AG04450 (cell line): ENCODE measurements around the gene RPL18A. TPM values are rescaled to one million over a fixed set of nuclear protein-coding genes. Genes with fewer than 3 reads are reported as not detected.

Source experiments
- CTCF ChIA-PET: fragments of 300-600, 350-600 bp; formaldehyde crosslinking; extraction: SDS; loops from one replicate; lab custom pipeline; 2022; ENCODE audit warnings: antibody characterized with exemption, inconsistent platforms; lab: Charles Lee
- POLR2A ChIA-PET: fragments of 350-600 bp; formaldehyde crosslinking; extraction: SDS; loops from one replicate; lab custom pipeline; 2021; ENCODE audit warnings: antibody characterized with exemption, inconsistent platforms; lab: Yijun Ruan, JAX
- DNase-seq: peaks from one replicate; pipeline ENCODE4 v3.0.0-alpha.2; 2011; ENCODE audit warnings: low read depth, low spot score
- H3K27ac ChIP-seq: one replicate; pipeline ENCODE4 v1.5.1; 2012; ENCODE audit warnings: low read depth, low read length, control low read depth
- H3K27me3 ChIP-seq: one replicate; pipeline ENCODE4 v1.6.0; 2012; ENCODE audit warnings: low read length; ENCODE audit not compliant: control insufficient read depth, insufficient read depth
- H3K4me3 ChIP-seq: 2 replicates; pipeline ENCODE4 v1.5.1; 2011; ENCODE audit warnings: mild to moderate bottlenecking, low read depth, low read length, control low read depth
- H3K9me3 ChIP-seq: 2 replicates; pipeline ENCODE4 v1.5.1; 2012; ENCODE audit warnings: low read length; ENCODE audit not compliant: control insufficient read depth, insufficient read depth
- polyA plus RNA-seq: library from polyadenylated mRNA; depleted of rRNA; stranded (reverse); fragments of >200 nt; gene quantifications from 2 replicates; pipeline ENCODE4 v1.2.3, GENCODE V29; 2011
- TF ChIP-seq, protein P1 (sequence below): IDR thresholded peaks from 2 replicates; pipeline ENCODE4 v1.5.1; 2011; ENCODE audit warnings: low read depth, low read length, control low read depth, inconsistent platforms

Gene RPL18A
- polyA plus RNA-seq, 1 experiment, result 890 TPM

DNA sequence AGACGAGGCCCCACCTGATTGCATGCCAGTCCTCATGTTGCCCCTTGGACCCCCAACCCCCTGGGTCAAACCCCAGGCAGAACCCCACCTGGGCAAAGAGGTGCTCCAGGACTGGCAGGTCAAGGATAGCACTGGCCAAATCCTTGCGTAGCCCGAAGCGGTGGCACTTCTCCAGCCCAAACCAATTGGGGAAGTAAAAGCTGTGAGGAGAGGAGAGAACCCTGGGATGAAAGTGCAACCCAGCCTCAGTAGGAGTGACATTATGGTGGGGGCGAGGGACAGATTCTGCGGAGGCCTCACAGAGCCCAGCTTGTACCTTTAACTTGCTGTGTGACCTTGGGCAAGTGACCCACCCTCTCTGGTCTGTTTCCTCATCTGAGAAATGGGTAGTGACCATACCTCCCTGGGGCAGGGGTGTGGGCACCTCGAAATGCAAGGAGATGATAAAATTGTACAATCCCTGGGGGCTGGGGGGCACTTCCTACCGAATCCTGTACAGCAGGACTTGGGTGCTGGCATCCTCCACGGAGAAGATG, 16.4 kb upstream of the RPL18A start:
- TF ChIP-seq, protein P1, sequence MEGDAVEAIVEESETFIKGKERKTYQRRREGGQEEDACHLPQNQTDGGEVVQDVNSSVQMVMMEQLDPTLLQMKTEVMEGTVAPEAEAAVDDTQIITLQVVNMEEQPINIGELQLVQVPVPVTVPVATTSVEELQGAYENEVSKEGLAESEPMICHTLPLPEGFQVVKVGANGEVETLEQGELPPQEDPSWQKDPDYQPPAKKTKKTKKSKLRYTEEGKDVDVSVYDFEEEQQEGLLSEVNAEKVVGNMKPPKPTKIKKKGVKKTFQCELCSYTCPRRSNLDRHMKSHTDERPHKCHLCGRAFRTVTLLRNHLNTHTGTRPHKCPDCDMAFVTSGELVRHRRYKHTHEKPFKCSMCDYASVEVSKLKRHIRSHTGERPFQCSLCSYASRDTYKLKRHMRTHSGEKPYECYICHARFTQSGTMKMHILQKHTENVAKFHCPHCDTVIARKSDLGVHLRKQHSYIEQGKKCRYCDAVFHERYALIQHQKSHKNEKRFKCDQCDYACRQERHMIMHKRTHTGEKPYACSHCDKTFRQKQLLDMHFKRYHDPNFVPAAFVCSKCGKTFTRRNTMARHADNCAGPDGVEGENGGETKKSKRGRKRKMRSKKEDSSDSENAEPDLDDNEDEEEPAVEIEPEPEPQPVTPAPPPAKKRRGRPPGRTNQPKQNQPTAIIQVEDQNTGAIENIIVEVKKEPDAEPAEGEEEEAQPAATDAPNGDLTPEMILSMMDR, result no peak
- no peak overlapping the region for H3K27ac ChIP-seq
- CTCF ChIA-PET, result interaction anchor here (1.2 kb wide), 1 partner anchor 16 kb away, joined by 3 read pairs; the partner anchor contains the start of gene RPL18A
- no peaks in the 10 kb centered on the region; the same call in 1 of the 2 replicates for H3K9me3 ChIP-seq
- peaks cover 6% of the 10 kb centered on the region for H3K27me3 ChIP-seq
- POLR2A ChIA-PET, result no interaction called here
- DNase-seq, result no peak
- no peak overlapping the region for H3K4me3 ChIP-seq

DNA sequence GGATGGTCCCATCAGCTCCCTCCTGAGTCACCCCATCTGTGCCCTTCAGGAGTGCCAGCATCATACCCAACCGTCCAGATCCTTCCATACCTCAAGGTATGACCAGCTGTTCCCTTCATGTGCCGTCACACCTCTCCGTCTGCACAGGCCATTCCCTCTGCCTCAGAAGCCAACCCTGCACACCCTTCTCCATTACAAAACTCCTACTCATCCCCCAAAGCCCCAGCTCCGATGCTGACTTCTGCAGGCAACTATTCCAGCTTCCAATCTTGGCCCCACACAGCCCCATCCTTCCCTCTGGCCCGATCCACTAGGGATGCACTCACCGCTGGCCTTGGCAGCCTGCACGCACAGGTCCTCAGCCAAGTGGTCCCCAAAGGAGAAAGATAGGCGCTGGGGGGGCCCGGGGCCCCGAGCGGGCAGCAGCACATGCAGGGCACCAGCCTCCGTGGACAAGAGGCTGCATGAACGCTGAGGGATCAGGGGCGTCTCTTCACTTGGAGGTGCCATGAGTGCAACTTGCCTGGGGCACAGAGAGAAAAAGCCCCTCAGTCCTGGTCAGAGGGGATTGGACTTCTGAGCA, 15.7 kb upstream of the RPL18A start:
- H3K9me3 ChIP-seq, result no peaks in the 10 kb centered on the region; the same call in 1 of the 2 replicates
- TF ChIP-seq, protein P1, result no peak
- ChIA-PET CTCF (no interaction called here), POLR2A (no interaction called here)
- DNase-seq, result no peak
- peaks cover 3% of the 10 kb centered on the region for H3K27me3 ChIP-seq
- no peak overlapping the region for H3K27ac ChIP-seq
- H3K4me3 ChIP-seq, result no peak overlapping the region

GRCh38 chr19:17846146-17846545, 13.6 kb upstream of the RPL18A start:
- Histone ChIP-seq H3K4me3 (no peak overlapping the region), H3K9me3 (no peaks in the 10 kb centered on the region; the same call in 1 of the 2 replicates), H3K27me3 (peaks cover 2% of the 10 kb centered on the region), H3K27ac (no peak overlapping the region)
- TF ChIP-seq, protein P1, result no peak
- DNase-seq, result no peak
- CTCF ChIA-PET, result interaction anchor here (1.1 kb wide), 1 partner anchor 13 kb away, joined by 3 read pairs; the partner anchor contains the start of gene RPL18A
- POLR2A ChIA-PET, result interaction anchor here (0.5 kb wide), 1 partner anchor 109 kb away, joined by 4 read pairs; no protein-coding TSS in a partner anchor

- CTCF ChIA-PET, result interaction anchor here (0.7 to 3.4 kb wide), 2 partner anchors 12 to 17 kb away, joined by 4 to 24 read pairs; partner anchors contain the start of gene RPL18A
- POLR2A ChIA-PET, result interaction anchor here (0.5 to 1.1 kb wide), 3 partner anchors 12 to 421 kb away, joined by 3 to 6 read pairs (median 5); partner anchors contain the start of gene RPL18A
- Histone ChIP-seq H3K9me3 (no peaks in the 10 kb centered on the region; the same call in 1 of the 2 replicates), H3K27me3 (peaks cover 2% of the 10 kb centered on the region), H3K27ac (peak within 1 kb of the TSS; percentile 21), H3K4me3 (peak within 1 kb of the TSS; percentile 45)
- TF ChIP-seq, protein P1, result no peak
- no peak for DNase-seq
Measured at GRCh38 chr19:17847538-17848366, 12.0 kb upstream of the RPL18A start, which contains the start of gene JAK3. Gene JAK3, minus strand, starts transcription at chr19:17847982. Its CDS starts 3,565 bp downstream, at chr19:17844417.
